HG02973 (cell line): Measurements from ENCODE around the gene RPL36AL.

Experiments
- ATAC-seq: cut with Tn5 transposase; IDR thresholded peaks from one replicate; pipeline ENCODE4 v1.9.1; 2021; ENCODE audit warnings: moderate library complexity; ENCODE audit not compliant: unreplicated experiment

The RPL36AL gene

GRCh38 chr14:49582113-49582977 is 38.1 kb downstream of the RPL36AL start:
- no peak for ATAC-seq

GRCh38 chr14:49581209-49582112 is 39.0 kb downstream of the RPL36AL start:
- no peak for ATAC-seq

GRCh38 chr14:49579841-49580240 is 40.6 kb downstream of the RPL36AL start:
- no peak for ATAC-seq

GRCh38 chr14:49578141-49578540 is 42.3 kb downstream of the RPL36AL start:
- no peak for ATAC-seq

- ATAC-seq, result no peak
These were observed 46.4 kb downstream of the RPL36AL start for GRCh38 chr14:49574038-49574437.

GRCh38 chr14:49569281-49569680 is 51.1 kb downstream of the RPL36AL start:
- no peak for ATAC-seq
